AG08395 (cell line): Measurements from ENCODE around the gene CLEC16A.

ENCODE experiments used
- DNase-seq: peaks from one replicate; pipeline ENCODE4 v3.0.0; 2012; ENCODE audit warnings: mixed read lengths, low spot score

Gene CLEC16A

DNA sequence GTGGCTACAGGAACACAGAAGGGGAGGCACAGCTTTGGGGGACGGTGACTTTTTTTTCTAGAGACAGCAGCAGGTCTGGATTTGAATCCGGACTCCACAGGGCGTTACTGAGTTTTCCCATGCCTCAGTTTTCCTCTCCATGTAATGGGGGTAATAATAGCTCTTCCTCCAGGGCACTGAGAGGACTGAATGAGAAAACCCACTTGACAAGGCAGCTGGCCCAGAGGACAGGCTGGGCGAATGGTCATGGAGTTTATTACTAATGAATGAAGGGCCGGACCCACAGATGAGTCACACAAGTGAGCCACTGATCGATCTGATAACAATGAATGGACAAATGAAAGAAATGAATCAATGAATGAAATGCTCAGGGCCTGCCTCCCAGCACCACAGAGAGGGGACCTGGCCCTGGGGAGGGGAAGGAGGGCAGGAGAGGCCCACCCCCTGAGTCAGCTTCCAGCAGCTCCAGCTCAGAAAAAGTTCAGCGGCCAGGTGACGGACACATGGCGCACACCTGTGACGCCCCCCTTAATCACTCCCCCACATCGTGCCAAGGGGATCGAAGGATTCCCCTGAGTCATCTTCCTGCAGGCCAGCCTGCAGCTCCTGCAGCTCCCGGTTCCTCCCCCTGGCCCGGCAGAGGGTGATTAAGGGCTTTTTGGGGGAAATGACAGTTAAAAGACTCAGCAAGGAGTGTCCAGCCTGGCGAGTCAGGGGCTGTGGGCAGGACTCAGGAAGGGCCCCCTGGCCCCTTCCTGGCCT, 257.3 kb downstream of the CLEC16A start:
- peak; percentile 75 for DNase-seq

DNA sequence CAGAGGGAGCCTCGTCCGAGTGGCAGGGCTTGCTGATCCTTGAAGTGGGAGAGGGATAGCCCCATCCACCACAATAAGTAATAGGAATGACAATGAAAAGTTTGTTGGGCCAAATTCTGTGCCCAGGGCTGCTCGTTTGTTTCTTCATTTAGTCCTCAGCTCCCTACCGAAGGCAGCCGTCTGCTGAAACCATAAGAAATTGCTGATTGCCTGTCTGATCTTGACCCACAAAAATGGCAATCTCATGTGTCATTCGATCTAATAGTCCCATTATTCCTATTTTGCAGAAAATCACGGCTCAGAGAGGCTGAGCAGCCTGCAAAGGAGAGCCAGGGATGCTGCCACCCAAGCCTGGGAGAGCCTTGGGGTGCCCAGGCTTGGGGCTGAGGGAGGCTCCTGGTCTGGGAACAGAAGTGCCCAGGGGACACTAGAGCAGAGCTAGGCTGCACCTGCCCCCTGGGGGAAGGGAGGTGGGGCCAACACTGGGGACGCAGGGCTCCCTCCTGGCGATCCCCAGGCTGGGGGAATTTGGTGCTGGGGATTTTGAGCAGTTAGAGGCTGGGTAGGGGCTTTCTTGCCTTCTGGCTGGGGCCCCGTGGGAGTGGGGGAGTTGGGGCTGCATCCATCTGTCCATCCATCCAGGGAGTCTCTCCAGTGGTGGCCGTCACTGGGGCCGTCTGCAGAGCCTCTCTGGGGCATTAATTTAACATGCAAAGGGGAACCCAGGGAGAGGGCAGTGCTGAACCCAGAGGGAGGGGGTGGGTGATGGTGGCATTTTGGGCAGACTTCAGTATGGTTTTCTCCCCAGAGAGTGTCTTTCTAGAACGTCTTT, 258.1 kb downstream of the CLEC16A start:
- DNase-seq = peak; percentile 44

DNA sequence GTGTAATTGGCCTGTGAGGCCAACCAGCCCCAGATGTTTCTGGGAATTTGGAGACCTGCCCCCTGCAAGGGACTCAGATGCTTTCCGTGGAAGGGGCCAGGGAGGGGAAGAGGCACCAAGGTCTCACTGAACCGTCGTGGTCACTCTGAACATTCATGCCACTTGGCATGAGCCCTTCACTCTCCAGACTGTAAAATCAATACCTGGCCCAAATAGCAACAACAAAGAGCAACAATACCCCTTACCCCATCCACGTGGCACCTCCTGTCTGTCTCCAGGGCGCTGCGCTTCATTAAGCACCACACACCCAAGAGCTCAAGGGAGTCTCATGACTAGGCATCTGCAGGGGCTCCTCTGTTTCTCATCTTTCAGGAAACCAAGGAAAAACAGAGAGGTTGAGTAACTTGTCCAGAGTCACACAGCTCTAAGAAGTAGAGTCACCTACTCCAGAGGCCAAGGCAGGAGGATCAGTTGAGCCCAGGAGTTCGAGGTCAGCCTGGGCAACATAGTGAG, 258.8 kb downstream of the CLEC16A start:
- DNase-seq = no peak

DNA sequence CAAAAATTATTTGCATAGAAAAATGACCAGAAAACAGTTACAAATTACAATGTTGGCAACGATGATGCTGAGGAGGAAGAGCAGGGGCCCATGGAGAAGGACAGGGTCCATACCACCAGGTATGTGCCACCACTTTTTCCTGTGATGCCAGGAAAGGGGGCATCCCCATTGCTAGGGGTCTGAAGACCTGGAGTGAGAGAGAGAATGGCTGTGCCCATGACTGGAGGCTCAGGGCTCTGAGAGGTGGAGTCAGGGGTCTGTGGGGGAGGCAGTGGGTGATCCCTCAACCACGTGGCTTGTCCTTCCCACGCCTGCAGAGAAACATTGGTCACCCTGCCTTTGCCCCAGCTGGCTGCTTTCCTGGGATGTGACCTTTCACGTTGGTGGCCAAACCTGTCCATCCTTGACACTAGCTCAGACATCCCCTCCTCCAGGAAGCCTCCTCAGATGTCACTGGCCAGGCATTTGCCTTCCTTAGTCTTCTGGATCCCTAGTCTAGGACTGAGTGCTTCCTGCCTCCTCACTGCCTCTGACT, 260.2 kb downstream of the CLEC16A start:
- no peak for DNase-seq

DNA sequence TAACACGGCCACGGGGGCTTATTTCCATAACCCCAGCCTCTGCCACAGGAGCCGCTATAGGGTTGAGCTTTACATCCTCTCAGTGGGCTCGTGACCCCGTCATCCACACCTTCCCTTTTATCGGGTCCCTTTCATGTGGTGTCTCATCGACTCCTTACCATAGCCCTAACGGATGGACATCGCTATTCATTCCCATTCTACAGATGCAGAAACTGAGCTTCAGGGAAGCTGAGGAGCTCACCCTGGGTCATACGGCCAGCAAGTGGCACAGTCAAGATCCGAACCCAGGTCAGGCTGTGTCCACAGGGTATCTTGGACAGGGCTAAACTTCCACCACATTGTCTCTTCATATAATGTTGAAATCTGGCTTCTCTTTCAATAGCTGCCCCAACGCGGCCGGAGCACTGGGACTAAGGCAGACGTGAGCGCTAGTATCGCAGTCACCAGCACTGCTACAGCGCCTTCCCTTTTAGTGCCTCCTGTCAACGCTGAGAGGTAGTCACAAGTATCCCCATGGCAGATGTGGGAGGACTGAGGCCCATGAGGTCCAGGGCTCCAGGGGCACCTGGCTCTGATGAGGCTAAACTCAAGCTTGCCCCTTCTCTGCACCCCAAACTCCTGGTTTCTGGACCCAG, 260.8 kb downstream of the CLEC16A start:
- no peak for DNase-seq

DNA sequence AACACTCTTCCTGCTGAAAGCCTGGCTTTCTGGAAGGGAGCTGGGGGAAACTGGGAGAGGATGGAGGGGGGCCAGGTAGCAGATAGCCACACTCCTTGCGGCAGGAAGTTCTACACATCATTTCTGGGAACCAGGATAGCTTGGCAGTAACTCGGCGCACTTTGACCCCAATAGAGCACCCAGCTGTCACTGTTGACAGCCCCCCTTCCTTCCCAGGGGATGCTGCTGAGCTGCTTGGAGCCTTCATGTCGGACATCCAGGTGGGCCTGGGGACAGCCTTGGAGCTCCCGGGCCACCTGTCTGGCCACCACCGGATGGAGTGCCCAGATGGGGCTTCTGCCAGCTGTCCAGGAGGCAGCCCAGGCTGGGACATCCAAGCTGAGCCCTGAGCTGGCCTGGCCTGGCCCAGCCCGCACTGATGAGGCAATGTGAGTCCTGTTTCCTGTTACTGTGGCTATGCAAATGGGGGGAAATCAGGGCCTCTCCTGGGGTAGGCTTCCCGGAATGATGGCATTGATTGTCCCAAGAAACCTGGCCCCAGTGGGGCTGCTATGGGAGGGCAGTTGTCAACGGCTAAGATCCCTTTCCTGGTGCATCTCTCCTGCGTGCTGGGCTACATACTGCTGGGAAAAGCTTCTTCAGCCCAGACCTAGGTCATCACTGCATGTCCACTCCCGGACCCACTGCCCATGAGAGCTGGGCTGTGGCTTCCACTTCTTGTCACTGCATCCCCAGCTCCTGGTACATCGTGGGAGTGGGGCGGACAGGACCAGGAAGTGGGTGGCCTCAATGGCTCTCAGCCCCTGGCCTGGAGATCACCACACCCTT, 261.6 kb downstream of the CLEC16A start:
- DNase-seq = peak; percentile 28

DNA sequence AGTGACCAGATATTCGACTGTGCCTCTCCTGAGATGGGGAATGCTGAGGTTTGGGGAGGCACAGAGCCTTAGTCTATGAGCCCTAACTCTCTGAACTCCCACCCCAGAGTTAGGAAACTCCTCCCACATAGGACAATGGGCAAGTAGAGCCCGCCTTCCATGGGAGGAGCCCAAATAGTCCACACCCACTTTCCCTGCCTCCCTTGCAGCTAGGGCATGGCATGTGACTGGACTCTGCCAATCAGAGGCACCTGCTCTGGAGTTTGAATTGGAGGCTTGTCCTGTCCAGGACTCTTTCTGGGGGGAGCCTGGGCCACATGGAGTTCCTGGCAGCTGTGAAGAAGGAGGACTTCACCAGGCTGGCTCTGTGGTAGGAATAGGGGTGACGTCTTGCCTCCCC, 263.3 kb downstream of the CLEC16A start:
- DNase-seq = no peak

DNA sequence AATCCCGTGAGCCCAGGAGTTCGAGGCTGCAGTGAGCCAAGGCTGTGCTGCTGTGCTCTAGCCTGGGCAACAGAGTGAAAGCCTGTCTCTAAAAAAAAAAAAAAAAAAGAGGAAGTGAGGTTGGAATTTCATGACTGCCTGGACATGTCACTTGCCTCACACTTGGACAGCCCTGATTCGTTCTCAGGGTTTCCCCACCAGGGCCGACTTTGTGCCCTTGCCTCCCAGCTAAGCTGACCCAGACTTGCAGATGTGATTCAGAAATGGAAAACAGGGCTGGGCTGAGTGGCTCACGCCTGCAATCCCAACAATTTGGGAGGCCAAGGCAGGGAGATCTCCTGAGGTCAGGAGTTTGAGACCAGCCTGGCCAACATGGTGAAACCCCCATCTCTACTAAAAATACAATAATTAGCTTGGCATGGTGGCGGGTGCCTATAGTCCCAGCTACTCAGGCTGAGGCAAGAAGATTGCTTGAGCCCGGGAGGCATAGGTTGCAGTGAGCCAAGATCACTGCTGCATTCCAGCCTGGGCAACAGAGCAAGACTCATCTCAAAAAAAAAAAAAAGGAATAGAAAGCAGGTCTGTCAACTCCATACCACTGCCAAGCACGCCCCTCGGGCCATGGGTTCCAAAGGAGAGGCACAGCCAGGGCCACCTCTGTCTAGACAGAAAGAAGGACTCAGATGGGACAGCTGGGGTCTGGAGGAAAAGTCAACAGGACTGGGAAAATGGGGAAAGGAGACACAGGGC, 264.7 kb downstream of the CLEC16A start:
- no peak for DNase-seq

DNA sequence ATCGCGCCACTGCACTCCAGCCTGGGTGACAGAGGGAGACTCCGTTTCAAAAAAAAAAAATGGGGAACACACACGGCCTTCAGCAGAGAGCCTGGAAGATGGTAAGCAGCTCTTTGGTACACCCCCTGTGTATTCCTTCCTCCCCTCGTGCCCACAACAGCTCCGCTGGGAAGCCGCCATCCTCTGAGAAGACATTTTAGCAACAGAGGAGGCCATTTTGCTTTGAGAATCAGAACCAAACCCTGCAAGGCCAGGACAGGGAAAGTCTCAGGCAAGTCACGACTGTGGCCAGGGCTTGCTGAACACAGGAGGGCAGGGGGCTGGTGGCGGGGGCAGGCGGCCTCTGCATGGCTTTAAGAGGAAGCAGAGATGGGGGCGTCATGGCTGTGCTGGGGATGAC, 265.9 kb downstream of the CLEC16A start:
- DNase-seq = no peak

DNA sequence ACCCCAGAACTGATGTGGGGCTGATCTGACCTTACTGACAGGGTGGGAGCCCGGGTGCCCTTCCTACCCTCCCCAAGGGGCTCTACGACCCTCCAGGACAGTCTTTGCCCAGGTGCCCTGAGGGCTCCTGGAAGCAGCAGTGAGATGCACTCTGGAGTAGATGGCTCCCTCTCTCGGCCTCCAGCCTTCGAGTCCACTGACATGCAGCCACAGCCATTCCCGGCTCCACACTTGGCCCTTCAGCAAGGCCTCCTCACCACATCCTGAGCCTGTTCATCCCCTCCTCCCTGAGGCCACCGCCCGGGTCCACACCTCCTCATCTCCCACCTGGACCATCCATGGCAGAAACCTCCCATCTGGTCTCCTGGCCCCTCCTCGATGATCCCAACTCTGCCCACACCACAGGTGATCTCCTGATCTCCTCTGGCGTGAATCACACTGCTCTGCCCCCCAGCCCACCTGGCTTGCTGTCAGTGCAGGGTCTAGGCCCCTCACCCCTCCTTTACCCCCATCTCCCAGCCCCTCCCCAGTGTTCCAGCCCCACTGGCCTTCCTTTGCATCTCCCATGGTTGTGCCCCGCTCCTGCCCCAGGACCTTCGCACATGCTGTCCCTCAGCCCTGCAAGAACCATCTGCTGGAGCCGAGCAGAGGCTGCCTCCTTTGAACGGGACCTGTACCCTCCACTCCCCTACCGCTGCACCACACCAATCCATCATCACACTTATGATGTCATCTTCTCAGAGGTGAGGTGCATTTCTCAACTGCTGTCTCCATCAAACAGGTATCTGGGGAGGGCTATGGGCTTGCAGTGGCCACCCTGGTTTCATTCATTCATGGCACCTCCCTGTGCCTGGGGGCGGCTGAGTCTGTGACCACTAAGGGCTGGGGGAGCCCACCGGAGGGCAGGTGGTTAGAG, 267.0 kb downstream of the CLEC16A start:
- DNase-seq = no peak

DNA sequence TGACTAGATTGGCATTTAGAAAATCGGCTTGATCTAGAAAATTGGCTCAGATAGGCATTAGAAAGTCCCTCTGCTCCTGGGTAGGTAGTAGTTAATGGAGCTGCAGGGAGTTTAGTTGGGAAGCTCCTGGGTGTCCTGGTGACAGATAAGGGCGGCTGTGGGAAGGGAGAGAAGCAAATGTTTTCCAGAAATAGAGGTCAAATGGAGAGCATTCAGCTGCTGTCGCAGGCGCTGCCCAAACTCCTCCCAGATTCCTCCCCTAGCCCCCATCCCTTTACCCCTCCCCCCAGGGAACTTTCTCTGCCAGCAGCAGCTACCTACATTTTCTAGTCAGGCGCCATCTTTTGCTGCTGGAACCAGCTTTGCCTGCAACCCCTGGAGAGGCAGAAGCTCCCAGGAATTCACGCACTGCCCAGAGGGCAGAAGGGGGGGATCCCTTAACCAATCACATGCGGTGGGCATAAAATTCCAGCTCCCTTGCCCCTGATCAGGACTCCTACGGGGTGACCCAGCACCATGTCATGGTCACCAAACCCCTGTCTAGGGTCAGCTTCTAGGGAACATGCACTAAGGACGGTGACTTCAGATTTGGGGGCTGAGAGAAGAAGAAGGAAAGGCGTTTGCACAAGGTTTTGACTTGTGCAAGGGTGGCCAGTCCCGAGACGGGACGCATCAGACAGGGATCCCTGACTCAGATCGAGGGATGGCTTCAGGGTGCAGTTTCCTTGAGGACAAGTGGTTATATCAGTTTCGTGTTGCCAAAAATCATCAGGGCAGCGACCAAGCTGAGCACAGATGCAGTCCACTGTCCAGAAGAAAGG, 267.8 kb downstream of the CLEC16A start:
- DNase-seq = no peak

DNA sequence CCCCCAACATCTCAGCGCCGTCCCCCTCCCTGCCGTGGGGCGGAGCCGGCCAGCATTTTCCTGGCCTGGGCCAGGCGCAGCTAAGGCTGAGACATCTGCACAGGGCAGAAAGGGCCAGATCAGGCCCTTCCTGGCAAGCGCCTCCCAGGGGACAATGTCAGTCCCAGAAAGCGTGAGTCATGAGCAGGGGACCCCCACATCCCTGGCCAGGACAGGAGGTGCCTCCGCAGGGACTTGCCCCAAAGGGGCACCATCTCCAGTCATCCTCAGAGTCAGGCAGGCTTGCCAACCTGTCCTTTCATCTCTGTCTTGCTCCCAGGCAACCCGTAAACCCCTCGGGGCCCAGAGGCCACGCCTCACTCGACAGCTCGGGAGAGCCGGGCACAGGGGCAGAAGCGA, 268.4 kb downstream of the CLEC16A start:
- DNase-seq = no peak

DNA sequence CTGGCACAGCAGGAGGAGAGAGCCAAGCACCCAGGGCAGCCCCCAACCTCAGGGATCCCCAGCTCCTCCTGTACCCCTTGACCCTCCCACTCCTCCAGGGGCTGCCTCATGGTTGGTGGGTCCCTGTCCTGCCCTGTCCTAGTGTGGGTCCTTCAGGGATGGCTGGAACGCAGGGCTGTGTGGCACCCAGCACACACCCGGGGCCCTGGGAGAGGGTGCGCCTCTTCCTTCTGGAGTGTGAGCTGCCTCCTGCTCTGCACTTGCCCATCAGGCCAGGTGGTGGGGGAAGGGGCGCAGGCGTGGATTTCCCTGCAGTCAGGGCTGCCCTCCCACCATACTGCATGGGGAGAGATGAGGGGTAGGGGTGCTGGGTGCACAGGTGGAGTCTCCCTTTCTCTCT, 269.0 kb downstream of the CLEC16A start:
- no peak for DNase-seq

DNA sequence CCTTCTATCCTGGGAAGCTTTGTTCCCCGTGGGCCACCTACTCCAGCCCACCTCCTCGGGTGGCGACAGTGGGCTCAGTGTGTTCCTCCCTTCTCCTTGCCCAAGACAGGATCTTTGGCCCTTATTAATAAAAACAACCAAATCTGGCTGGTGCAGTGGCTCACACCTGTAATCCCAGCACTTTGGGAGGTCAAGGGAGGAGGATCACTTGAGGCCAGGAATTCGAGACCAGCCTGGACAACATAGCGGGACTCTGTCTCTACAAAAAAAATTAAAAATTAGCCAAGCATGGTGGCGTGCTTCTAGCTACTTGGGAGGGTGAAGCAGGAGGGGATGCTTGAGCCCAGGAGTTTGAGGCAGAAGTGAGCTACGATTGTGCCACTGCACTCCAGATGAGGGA, 269.4 kb downstream of the CLEC16A start:
- DNase-seq = no peak

DNA sequence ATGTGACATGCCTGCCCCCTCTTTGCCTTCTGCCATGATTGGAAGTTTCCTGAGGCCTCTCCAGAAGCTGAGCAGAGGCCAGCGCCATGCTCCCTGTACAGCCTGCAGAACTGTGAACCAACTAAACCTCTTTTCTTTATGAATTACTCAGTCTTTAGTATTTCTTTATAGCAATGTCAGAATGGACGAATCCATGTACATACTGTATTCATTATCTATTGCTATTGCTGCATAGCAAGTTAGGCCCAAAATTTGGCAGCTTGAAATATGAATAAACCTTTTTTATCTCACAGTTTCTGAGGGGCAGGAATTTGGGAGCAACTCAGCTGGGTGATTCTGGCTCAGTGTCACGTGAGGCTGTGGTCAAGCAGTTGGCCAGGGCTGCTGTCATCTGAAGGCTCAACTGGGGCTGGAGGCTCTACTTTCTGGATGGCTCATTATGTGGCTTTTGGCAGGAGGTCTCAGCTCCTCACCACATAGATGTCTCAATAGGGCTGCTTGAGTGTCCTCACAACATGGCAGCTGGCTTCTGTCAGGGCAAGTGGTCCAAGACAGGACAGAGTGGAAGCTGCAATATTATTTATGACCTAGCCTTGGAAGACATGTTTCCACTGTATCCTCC, 271.7 kb downstream of the CLEC16A start:
- no peak for DNase-seq

DNA sequence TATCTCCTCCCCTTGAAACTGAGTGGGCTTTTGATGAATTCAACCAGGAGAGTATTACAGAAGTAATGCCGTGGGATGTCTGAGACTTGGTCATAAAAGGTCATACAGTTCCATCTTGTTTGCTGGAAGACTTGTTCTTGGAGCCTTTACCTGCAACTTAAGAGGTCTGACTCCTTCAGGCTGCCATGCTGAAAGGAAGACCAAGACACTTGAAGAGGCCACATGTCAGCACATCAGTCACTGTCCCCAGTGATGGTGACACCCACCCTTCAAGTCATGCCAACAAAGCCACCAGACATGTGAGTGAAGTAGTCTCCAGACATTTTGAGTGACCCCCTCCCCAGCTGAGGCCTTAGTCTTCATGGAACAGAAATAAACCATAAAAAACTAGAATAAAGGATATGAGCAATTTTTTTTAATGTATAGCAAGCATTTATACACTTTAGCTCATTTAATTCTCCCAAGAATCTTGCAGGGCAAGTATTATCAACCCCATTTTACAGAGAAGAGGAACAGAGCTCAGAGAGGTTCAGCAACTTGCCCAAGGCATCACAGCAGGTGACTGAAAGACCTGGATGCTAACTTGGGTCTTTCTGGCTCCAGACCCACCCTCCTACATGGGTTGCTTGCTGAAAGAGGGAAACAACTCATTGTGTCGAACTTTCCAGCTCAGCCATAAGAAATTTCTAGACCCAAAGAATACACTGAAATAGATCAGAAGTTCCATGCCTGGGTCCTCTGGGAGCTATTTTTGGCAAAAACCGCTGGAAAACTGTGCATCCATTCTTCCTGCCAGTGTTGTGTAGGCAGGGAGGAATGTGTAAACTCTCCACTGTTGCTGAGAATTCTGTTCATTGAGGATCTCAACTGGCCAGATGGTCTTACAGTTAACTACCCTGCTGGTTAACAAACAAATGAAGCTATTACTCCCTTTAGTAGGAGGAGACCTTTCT, 273.6 kb downstream of the CLEC16A start:
- no peak for DNase-seq

DNA sequence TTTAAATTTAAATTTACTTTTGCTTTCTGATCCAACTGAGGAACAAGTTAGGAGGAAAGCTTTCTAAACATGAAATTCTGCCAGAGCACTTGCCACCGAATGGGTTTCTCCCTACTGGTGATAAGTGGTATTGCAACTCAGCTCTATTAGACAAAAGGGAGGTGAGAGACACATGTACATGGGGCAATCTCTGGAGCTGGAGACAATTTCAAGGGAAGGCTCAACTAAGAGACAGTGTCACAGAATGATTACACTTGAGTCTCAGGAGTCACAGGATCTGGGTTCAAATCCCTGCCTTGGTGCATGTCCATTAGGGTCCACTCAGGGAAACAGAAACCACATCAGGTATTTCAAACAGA, 274.2 kb downstream of the CLEC16A start:
- DNase-seq = no peak
